SK-N-MC (cell line): ENCODE measurements around the gene DPH7.

ENCODE experiments used
- EZH2 ChIP-seq: fragments of 200-600 bp; sonication (generic); IDR thresholded peaks from one replicate; pipeline ENCODE4 v1.6.1; 2017; ENCODE audit warnings: antibody characterized with exemption
- FOXP2 ChIP-seq: optimal IDR thresholded peaks from 2 replicates; pipeline ENCODE3; 2011; ENCODE audit warnings: mild to moderate bottlenecking, moderate library complexity; ENCODE audit not compliant: insufficient read depth; ENCODE audit errors: extremely low read length, control extremely low read depth
- POLR2AphosphoS5 ChIP-seq: IDR thresholded peaks from 2 replicates; pipeline ENCODE4 v1.6.1; 2012; ENCODE audit warnings: mild to moderate bottlenecking, low read depth, low read length, borderline replicate concordance

GRCh38 chr9:137521405-137521985 lies 57.2 kb downstream of the DPH7 start:
- TF ChIP-seq POLR2AphosphoS5: no peak
- no peak for TF ChIP-seq EZH2
- no peak for TF ChIP-seq FOXP2
